H1 (cell line): ENCODE results near the gene HTRA1.

Experiments
- CTCF ChIP-seq, 3 experiments: IDR thresholded peaks; 1 replicate in 2 of 3; 2 replicates in 1 of 3; pipeline versions ENCODE4 v1.5.1 to v1.6.1; 2011; ENCODE audit warnings: low read length in 3 of 3, mild to moderate bottlenecking in 3 of 3, inconsistent platforms in 2 of 3, low read depth in 1 of 3, moderate library complexity in 1 of 3; ENCODE audit not compliant: insufficient read depth in 1 of 3; ENCODE audit errors: control extremely low read depth in 1 of 3
- EP300 ChIP-seq, 2 experiments: IDR thresholded peaks; 1 replicate in 1 of 2; 2 replicates in 1 of 2; pipeline ENCODE4 v1.6.1; 2011 to 2012; ENCODE audit warnings: low read depth in 2 of 2, low read length in 2 of 2, mild to moderate bottlenecking in 2 of 2, borderline replicate concordance in 1 of 2, inconsistent platforms in 1 of 2, moderate library complexity in 1 of 2
- HDAC2 ChIP-seq, 2 experiments: fragments of 300-600 bp in 1 of 2; sonication (generic) in 1 of 2; IDR thresholded peaks; 2 replicates each; pipeline ENCODE4 v1.6.1; 2011 to 2012; ENCODE audit warnings: low read depth in 2 of 2, low read length in 2 of 2, mild to moderate bottlenecking in 2 of 2, moderate library complexity in 2 of 2, borderline replicate concordance in 1 of 2, inconsistent platforms in 1 of 2
- NRF1 ChIP-seq: IDR thresholded peaks from 2 replicates; pipeline ENCODE4 v1.6.1; 2011; ENCODE audit warnings: mild to moderate bottlenecking, low read depth, low read length, improper control_type of control experiment
- PHF8 ChIP-seq: fragments of 200-600 bp; sonication (generic); conservative IDR thresholded peaks from 2 replicates; pipeline ENCODE4 v1.7.1; 2012; ENCODE audit warnings: low read depth, mild to moderate bottlenecking, inconsistent platforms, low read length, moderate library complexity
- POLR2A ChIP-seq, 2 experiments: IDR thresholded peaks; 1 replicate in 1 of 2; 2 replicates in 1 of 2; pipeline ENCODE4 v1.6.1; 2011; ENCODE audit warnings: low read depth in 2 of 2, low read length in 2 of 2, mild to moderate bottlenecking in 2 of 2; ENCODE audit errors: control extremely low read depth in 1 of 2
- POLR2AphosphoS5 ChIP-seq: IDR thresholded peaks from 2 replicates; pipeline ENCODE4 v1.6.1; 2011; ENCODE audit warnings: low read depth, low read length
- RAD21 ChIP-seq, 2 experiments: IDR thresholded peaks in 1 of 2; conservative IDR thresholded peaks in 1 of 2; 2 replicates each; pipeline ENCODE4 v1.6.1; 2011; ENCODE audit warnings: low read depth in 2 of 2, low read length in 2 of 2, improper control_type of control experiment in 1 of 2, inconsistent platforms in 1 of 2, mild to moderate bottlenecking in 1 of 2, moderate library complexity in 1 of 2
- SRF ChIP-seq: IDR thresholded peaks from 2 replicates; pipeline ENCODE4 v1.6.1; 2011; ENCODE audit warnings: mild to moderate bottlenecking, low read depth, low read length, moderate library complexity

GRCh38 chr10:122413327-122413726, 48.0 kb upstream of the HTRA1 start:
- TF ChIP-seq CTCF (IDR thresholded peaks at IDR 0.05; ENCODE audit: control extremely low read depth in 1 of 3, insufficient read depth in 1 of 3, low read depth in 1 of 3, low read length in 3 of 3) (no peak), POLR2A (IDR thresholded peaks at IDR 0.05; ENCODE audit: control extremely low read depth in 1 of 2, low read depth in 2 of 2, low read length in 2 of 2) (no peak), EP300 (IDR thresholded peaks at IDR 0.05; ENCODE audit: borderline replicate concordance in 1 of 2, low read depth in 2 of 2, low read length in 2 of 2) (no peak), HDAC2 (IDR thresholded peaks at IDR 0.05; ENCODE audit: borderline replicate concordance in 1 of 2, low read depth in 2 of 2, low read length in 2 of 2) (no peak), POLR2AphosphoS5 (no peak), NRF1 (no peak), PHF8 (no peak), SRF (no peak), RAD21 (IDR thresholded peaks at IDR 0.05 in 1 of 2, conservative IDR thresholded peaks at IDR 0.05 in 1 of 2; ENCODE audit: low read depth in 2 of 2, low read length in 2 of 2) (no peak)
